HG03565 (cell line): ENCODE measurements around the gene CADM2.

Experiments
- ATAC-seq: cut with Tn5 transposase; IDR thresholded peaks from one replicate; pipeline ENCODE4 v1.9.1; 2021; ENCODE audit warnings: mild to moderate bottlenecking, moderate library complexity; ENCODE audit not compliant: unreplicated experiment

The CADM2 gene

GRCh38 chr3:85539232-85539631, 580.4 kb downstream of the CADM2 start:
- no peak for ATAC-seq

GRCh38 chr3:85554153-85554552, 595.4 kb downstream of the CADM2 start:
- ATAC-seq, result no peak

- no peak for ATAC-seq
These were observed 601.4 kb downstream of the CADM2 start for GRCh38 chr3:85560088-85560785.

- ATAC-seq, result peak; percentile 65
These were observed 608.4 kb downstream of the CADM2 start for GRCh38 chr3:85567071-85567676.

- ATAC-seq, result no peak
These were observed 612.0 kb downstream of the CADM2 start for GRCh38 chr3:85570819-85571218.

GRCh38 chr3:85571835-85572234, 613.0 kb downstream of the CADM2 start:
- no peak for ATAC-seq

- no peak for ATAC-seq
These were observed 613.6 kb downstream of the CADM2 start for GRCh38 chr3:85572426-85572825.

GRCh38 chr3:85572978-85573377, 614.2 kb downstream of the CADM2 start:
- no peak for ATAC-seq

GRCh38 chr3:85574006-85574705, 615.4 kb downstream of the CADM2 start:
- ATAC-seq, result no peak

GRCh38 chr3:85576091-85576690, 617.4 kb downstream of the CADM2 start:
- peak; percentile 90 for ATAC-seq

- no peak for ATAC-seq
These were observed 618.0 kb downstream of the CADM2 start for GRCh38 chr3:85576697-85577200.

- peak; percentile 53 for ATAC-seq
These were observed 626.1 kb downstream of the CADM2 start for GRCh38 chr3:85584779-85585356.

- ATAC-seq, result no peak
These were observed 627.2 kb downstream of the CADM2 start for GRCh38 chr3:85586018-85586417.

- no peak for ATAC-seq
These were observed 630.4 kb downstream of the CADM2 start for GRCh38 chr3:85589145-85589544.

- ATAC-seq, result no peak
These were observed 632.7 kb downstream of the CADM2 start for GRCh38 chr3:85591451-85591850.

- ATAC-seq, result no peak
These were observed 633.5 kb downstream of the CADM2 start for GRCh38 chr3:85592256-85592655.

- ATAC-seq, result no peak
These were observed 635.9 kb downstream of the CADM2 start for GRCh38 chr3:85594676-85595075.

- ATAC-seq, result no peak
These were observed 644.6 kb downstream of the CADM2 start for GRCh38 chr3:85603378-85603777.

GRCh38 chr3:85604641-85605040, 645.9 kb downstream of the CADM2 start:
- no peak for ATAC-seq

- ATAC-seq, result no peak
These were observed 646.3 kb downstream of the CADM2 start for GRCh38 chr3:85605066-85605465.

- no peak for ATAC-seq
These were observed 667.9 kb downstream of the CADM2 start for GRCh38 chr3:85626662-85627061.
